NK-92 (cell line): Measurements from ENCODE around the gene MED12.

Source experiments
- DNase-seq: peaks from one replicate; lab custom pipeline; 2025; ENCODE audit not compliant: unreplicated experiment; lab: John Stamatoyannopoulos, UW

The MED12 gene

DNA sequence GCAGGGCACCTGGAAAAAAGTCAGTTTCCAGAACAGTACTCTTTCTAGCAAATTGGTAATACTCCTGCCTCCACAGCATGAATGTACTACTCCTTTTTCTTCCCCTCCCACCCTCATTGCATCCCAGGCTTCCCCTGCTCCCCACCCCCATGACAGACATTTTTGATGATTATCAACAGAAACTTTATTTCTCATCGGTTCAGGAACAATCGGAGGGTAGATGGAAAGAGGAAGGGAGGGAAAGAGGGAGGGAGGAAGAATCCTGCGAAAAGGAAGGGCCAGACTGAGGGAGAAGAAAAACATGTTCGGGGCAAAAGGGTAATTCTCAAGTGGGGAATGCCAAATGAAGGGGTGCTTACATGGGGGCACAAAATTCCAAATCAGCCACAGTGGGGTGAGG, 11.2 kb upstream of the MED12 start:
- no peak for DNase-seq

DNA sequence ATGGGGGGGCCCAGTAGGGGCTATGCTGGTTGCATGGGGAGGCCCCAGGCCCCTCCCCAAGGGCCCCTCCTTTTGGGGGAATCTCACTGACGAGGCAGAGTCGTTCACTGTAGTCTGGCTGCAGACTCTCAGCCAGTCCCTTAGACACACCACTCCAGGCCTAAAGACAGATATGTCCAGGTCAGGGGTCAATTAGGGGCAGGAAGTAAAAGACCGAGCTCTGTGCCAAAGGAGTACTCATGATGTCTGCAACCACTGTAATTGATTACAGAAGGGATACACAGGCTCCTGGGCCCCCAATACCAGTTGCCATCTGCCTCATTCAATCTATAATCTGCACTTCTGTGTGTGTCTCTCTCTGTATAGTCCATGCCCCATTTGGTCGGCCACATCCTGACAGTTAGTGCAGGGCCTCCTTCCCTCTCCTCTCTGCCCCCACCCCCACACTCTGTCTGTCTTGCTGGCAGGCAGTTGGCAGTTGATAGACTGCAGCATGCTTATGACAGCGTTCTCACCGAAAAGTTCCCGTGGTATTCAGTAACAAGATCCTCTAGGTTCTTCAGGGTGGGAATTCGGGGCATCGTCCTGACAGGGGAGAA, 10.5 kb upstream of the MED12 start:
- no peak for DNase-seq

DNA sequence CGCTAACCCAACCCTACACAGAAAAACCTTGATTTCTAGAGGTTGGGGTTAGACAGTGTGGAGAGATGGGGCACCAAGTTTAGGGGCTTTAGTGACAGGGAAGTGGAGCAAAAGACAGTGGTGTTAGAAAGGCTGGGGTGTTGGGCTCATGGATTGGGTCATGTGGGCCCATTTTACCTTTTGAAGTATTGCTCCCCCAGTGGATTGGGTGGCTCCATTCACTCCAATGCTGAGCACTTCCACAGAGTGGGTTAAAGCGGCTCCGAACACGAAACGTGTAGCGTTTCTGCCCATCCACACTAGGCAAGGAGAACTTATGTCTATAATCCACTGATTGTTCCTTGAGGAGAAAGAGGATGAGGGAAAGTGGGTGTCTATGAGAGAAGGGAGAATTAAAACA, 9.3 kb upstream of the MED12 start:
- DNase-seq: no peak

DNA sequence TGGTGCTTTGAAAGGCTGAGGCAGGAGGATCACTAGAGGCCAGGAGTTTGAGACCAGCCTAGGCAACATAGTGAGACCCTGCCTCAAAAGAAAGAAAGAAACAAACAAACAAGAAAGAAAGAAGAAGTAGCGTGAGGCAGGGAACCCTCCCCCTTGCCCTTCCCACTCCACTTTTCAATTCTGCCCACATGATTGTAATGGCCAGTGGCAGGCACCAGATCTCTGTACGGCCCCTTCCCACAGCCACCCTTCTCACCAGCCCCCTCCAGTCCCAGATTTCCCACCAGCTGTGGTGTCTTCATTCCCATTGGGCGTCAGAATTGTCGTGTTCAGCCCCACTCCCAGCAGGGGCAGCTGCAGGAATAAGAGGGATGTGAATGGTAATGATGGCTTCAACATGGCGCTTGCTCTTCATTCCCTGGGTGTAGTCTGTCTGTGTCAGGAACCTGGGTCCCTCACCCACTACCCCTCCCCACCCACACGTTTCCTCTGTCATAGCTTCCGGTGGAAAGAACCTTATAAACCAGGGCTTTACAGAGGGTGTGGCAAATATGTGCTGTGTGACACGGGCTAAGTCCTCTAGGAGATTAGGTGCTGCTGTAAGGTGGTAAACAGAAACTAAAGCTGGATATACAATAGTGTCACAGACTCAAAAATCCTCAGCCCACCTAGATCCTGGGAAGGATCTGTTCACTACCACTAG, 7.1 kb upstream of the MED12 start, which contains the start of gene IL2RG:
IL2RG (minus strand) TSS at position 437 of the 703 bp plus-strand sequence; CDS start at position 399, 38 bp downstream.
- DNase-seq: peak; percentile 1

DNA sequence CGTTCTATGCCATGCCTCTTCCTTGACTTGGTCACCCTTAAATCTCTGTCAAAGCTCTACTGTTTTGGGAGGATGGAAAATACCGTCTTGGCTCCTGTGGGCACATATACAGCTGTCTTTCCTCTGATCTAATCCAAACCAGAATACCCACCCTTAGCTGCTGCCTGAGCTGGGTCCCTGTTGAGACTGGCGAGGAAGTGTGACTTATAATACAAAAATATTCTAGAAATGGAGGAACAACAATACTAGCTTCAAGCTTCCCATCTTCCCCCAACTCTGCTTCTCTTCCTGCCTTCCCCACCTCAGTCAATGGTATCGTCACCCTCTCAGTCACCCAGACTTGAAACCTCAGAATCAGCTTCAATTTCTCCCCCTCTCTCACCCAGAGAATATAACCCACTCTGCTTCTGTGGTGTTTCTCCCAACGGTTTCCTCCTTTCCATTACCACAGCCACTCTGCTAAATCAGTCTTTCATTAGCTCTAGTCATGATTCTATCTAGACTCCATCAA, 6.4 kb upstream of the MED12 start:
- no peak for DNase-seq

DNA sequence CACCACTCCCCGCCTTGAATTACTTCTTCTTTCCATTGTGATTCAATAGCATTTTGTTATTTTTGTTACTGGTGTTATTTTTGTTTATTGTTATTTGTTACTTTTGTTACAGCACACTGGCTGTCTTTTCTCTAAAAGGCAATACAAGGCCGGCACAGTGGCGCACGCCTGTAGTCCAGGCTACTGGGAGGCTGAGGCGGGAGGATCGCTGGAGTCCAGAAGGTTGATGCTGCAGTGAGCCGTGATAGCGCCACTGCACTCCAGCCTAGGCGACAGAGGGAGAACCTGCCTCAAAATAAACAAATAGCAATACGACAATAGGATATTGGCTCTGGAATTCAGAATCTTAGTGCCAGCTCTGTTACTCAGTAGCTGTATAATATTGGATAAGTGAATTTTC, 1.0 kb upstream of the MED12 start:
- DNase-seq: no peak

DNA sequence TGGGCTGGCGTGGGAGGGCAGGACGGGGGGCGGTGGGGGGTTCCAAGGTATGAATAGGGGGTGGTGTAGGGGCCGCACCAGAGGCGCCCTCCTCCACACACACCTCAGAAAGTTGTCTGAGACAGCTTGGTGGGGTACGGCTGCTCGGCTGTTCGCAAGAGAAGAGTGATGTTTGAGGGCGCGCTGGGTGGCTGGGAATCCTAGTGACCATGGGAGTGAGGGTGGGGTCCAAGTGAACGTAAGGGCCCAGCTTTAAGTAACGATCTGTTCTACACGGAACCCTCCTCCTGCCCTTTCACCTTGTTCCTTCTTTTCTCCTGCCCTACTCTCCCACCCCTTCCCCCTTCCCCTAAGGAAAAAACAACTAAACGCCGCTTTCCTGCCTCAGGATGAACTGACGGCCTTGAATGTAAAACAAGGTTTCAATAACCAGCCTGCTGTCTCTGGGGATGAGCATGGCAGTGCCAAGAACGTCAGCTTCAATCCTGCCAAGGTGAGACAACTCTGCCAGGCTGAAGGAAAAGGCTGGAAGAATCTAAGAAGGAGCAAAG, 664 bp downstream of the MED12 start:
- no peak for DNase-seq

DNA sequence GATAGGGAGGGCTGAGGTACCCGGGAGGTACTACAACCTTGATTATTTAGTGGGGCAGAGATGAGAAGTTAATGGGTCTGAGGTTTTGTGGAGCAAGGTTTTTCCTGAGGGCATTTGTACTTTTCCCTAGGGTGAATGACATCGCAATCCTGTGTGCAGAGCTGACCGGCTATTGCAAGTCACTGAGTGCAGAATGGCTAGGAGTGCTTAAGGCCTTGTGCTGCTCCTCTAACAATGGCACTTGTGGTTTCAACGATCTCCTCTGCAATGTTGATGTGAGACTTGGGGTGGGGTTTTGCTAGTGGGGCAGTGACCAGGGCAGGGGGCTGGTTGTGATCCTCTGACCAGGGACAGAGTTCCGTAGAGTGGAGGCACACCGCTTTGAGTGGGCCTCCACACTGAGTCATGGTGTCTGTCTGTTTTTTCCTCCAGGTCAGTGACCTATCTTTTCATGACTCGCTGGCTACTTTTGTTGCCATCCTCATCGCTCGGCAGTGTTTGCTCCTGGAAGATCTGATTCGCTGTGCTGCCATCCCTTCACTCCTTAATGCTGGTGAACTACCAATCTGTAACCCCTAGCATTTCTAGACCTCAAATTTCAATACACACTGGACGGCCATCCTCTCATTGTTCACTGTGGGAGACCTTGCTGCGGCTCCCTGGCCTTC, 9.9 kb downstream of the MED12 start:
- DNase-seq: no peak

DNA sequence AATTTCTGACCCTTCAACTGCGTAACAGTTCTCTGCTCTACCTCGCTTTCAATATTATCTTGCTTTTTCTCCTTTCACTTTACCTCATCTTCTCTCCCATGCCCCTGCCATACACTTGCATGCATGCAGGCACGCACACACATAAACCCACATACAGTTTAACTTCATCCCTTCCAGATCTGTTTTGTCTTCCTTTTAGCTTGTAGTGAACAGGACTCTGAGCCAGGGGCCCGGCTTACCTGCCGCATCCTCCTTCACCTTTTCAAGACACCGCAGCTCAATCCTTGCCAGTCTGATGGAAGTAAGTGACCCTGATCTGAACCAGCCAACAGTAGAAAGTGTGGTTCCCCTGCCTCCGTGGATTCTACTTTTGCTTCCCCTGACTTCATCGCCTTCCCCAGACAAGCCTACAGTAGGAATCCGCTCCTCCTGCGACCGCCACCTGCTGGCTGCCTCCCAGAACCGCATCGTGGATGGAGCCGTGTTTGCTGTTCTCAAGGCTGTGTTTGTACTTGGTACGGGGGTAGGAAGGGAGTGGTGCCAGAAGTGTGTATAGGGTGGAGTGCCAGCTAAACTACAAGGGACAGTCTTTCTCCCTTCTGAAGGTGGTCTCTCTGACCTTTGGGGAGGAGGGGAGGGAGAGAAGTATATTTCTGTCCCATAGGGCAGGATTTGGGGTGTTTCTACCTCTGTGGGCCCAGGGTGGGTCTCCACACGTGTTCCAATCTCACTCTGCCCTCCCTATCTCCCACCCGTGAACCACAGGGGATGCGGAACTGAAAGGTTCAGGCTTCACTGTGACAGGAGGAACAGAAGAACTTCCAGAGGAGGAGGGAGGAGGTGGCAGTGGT, 10.7 kb downstream of the MED12 start:
- DNase-seq: no peak

DNA sequence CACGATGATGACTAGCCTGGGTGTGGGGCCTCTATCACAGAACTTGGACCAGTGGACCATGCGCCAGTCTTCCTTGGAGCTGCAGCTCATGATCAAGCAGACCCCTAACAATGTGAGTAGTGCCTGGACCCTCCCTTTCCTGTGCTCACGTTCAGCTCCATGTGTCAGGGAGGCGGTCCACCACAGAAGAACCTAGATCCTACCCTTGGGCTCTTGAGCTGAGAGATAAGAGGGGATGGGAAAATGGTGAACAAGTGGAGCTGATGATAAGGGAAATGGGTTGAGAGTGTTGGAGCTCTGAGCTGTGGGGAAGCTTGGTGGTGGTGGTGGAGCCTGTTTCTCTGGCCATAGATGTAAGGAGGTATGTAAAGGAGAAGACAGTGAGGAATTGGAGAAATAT, 13.1 kb downstream of the MED12 start:
- no peak for DNase-seq

DNA sequence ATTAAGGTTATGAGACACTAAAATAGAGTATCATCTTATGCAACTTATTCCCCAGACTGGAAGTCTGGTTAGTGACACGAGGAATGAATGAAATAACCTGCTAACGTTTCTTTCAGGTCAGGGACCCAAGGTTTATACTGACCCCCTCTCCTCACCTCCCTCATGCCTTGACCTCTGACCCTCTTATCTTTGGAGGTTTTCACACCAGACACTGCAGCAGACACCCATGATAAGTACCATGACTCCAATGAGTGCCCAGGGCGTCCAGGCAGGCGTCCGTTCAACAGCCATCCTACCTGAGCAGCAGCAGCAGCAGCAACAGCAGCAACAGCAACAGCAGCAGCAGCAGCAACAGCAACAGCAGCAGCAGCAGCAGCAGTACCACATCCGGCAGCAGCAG, 22.0 kb downstream of the MED12 start:
- no peak for DNase-seq

DNA sequence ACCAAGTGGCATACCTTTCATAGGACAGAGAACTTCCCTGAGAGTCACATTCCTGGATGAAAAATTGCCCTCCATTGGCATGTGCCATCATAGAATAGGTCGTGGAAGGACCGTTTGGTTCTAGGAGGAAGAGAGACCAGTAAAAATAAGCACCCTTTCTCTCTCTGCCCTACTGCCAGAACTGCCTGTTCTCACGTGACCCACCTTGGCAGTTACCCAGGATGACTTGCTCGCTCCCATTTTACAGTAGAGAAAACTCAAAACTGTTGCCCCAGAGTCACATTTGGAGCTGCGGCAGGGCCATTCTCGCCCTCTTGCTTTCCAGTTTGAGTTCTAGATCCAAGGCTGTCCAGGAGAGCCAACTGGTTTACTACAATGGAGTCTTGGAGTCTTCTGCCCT, 25.1 kb downstream of the MED12 start:
- DNase-seq: no peak

DNA sequence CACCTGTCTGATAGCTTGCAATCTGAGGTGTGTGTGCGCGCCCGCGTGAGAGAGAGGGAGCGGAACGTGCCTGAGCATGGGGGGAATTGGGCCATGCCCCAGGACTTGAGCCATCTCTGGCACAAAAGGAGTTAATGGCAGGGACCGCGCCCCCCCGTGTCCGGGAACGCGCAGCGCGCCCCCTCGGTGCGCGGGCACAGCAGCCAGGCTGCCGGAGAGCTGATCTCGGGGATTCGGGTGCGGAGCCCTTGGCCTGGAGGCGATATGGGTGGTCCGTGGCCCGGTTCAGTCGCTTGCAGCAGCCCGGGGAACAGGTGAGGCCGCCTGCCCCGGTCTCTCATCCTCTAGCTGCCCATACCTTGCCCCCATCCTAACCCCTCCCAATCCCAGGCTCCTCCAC, 26.3 kb downstream of the MED12 start, which contains the start of gene NLGN3:
NLGN3 (plus strand) TSS at position 191 of the 400 bp plus-strand sequence. CDS start 2,909 bp downstream, outside the sequence.
- DNase-seq: no peak

DNA sequence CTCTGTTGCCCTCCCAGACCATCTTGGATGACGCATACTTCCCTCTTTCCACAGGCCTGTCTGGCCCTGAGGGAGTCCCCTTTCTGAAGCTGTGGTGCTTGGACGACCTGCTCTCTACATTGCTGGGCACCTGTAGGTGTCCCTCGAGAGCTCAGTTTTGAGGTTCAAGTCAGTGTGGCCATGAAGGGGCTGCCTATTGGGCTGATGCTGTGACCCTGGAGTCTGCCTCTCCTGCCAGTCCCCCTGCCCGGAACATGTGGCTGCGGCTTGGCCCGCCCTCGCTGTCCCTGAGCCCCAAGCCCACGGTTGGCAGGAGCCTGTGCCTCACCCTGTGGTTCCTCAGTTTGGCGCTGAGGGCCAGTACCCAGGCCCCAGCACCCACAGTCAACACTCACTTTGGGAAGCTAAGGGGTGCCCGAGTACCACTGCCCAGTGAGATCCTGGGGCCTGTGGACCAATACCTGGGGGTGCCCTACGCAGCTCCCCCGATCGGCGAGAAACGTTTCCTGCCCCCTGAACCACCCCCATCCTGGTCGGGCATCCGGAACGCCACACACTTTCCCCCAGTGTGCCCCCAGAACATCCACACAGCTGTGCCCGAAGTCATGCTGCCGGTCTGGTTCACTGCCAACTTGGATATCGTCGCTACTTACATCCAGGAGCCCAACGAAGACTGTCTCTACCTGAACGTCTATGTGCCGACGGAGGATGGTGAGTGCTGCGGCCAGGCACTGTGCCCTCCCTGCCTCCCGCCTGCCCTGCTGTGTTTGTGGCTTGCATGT, 29.3 kb downstream of the MED12 start:
- DNase-seq: no peak

DNA sequence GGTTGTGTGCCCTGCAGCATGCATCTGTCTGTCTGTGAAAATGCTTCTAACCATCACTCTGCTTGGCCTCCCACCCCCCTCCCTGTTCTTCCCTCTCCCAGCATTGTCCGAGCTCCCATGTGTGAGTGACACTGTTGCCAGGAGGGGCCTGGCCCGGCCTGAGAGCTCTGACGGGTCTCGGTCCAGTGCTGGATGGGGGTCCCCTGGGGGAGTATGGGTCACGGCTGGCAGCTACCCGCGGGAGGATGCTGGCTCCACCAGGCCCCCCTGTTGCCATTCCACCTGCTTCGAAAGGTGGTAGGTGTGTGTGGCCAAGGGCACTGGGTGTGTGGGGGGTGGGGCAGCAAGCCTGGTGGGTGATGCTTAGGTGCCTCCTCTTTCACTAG, 29.9 kb downstream of the MED12 start:
- no peak for DNase-seq

DNA sequence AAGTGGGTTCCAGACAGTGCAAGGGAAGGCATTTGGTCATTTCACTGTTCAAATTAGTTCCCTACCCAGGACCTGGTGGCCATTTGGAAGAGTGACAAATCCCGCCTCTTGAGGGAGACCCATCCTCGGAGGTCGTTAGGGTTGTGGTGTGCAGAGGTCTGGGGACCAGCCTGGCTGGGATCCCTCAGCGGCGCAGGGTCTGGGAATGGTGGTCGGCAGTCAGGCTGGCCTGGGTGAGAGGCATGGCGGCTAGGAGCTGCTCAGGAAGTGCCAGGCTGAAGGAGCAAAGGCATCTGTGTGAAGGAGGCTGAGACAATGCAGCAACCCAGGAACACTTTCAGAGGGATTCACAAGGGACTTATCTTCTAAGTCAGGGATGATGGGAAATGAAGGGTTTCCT, 33.0 kb downstream of the MED12 start:
- no peak for DNase-seq

DNA sequence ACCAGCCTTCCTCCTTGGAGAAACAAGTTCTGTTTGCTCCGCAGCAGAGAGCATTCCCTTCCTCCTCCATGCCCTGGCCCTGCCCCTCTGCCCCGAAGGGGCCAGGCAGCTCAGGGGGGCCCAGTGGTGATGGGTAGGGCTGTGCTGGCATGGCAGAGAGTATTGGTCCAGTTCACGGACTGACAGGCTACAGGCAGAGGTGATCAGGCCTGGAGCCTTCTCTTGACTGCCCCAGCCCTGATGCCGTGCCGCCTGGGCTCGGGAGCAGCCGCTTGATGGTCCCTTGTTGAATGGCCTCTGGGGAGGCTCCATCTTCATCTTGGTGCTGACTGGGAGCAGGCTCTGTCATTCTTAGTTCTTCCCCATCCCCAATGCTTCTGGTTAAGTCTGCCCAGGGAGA, 35.8 kb downstream of the MED12 start:
- DNase-seq: no peak

DNA sequence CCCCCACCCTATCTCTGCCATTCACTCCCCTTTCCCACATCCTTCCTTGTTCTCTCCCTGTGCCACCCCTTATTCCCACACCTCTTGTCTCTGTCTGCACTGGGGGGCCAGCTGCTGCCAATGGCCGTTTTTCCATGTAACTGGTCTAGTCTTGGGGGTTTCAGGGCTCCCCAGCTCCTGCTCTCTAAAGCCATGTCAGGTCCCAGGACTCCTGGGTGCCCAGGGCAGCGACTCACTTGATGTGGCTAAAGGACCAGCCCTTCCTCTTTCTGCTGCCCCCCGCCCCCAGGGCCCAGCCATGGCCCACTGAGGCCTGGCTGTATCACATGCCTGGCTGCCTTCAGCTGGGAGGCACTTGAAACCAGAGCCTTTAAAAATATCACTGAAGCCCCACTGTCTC, 36.2 kb downstream of the MED12 start:
- DNase-seq: no peak

DNA sequence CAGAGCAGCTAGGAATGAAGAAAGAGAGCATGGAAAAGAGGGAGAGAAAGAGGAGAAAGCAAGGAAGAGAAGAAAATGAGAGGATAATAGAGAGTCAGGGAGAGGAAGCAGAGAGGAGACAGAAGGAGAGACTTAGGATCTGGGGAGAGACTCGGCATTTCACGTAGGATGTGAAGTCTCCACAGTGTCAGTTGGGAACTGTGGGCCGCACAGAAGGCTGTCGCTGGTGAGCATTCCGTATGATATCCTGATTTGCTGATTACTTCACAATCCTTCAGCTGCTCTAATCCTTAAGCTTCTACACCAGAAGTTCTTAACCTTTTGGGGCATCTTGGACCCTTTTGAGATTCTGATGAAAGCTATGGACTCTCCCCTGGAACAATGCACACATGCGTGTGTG, 40.2 kb downstream of the MED12 start:
- no peak for DNase-seq

DNA sequence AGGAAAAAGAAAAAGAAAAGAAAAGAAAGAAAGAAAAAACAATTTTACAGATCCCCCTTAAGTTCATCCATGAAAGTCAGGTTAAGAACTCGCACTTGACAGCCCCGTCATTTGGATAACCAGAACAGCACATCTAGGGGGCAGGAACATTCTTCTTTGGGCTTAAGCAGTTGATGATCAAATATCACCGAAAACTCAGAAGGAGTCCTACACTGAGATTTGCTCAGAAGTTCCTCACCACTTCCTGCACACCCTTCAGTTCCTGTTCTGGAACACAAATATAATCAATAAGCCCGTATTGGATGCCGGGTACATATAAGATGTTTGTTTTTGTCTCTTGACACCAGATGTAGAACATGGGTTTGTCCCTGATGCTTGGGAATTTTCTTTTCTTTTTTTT, 40.9 kb downstream of the MED12 start:
- no peak for DNase-seq
